A549 (cell line): ENCODE results near the gene FGF14. TPM values are rescaled to one million over a fixed set of nuclear protein-coding genes. Genes with fewer than 3 reads are reported as not detected.

Experiments
- ATAC-seq, 2 experiments: fragments of 200-7000 bp in 1 of 2; fragments of >200 bp in 1 of 2; cut with Nextera tagmentation in 1 of 2; cut with Tn5 transposase in 1 of 2; 3 replicates each; pipeline versions ENCODE4 v1.8.0 to v1.9.1; 2018 to 2020; ENCODE audit warnings: mild to moderate bottlenecking in 1 of 2, moderate library complexity in 1 of 2
- CTCF ChIA-PET: fragments of 300-600 bp; sonication (Branson Sonifier 250); formaldehyde crosslinking; extraction: SDS; loops from one replicate; lab custom pipeline; 2021; ENCODE audit warnings: antibody characterized with exemption, inconsistent platforms; lab: Yijun Ruan, JAX
- POLR2A ChIA-PET: fragments of 350-600 bp; formaldehyde crosslinking; extraction: SDS; loops from one replicate; lab custom pipeline; 2021; ENCODE audit warnings: antibody characterized with exemption, inconsistent platforms; lab: Yijun Ruan, JAX
- DNase-seq, 2 experiments: peaks; one replicate each; pipeline versions ENCODE4 v3.0.0 to v3.0.0-alpha.2; 2011 to 2016; ENCODE audit warnings: low read depth in 1 of 2, low spot score in 1 of 2
- FAIRE-seq: peaks from 2 replicates; lab custom pipeline; 2011; peaks lifted over from hg19 to GRCh38; lab: Jason Lieb, UNC
- H3K27ac ChIP-seq, 2 experiments: fragments of >200 bp; sonication (Bioruptor Twin); formaldehyde crosslinking; 3 replicates each; pipeline ENCODE4 v1.5.1; 2016 to 2017
- H3K4me1 ChIP-seq: fragments of >200 bp; sonication (Bioruptor Twin); formaldehyde crosslinking; 3 replicates; pipeline ENCODE4 v1.6.1; 2016
- H3K4me2 ChIP-seq: fragments of >200 bp; sonication (Bioruptor Twin); formaldehyde crosslinking; 3 replicates; pipeline ENCODE4 v1.6.1; 2016
- H3K4me3 ChIP-seq: fragments of >200 bp; sonication (Bioruptor Twin); formaldehyde crosslinking; 3 replicates; pipeline ENCODE4 v1.5.1; 2016
- H3K9me3 ChIP-seq: fragments of >200 bp; sonication (Bioruptor Twin); formaldehyde crosslinking; 3 replicates; pipeline ENCODE4 v1.6.1; 2016
- BCL3 ChIP-seq: fragments of >200 bp; sonication (Bioruptor Twin); formaldehyde crosslinking; IDR thresholded peaks from 3 replicates; pipeline ENCODE4 v1.6.1; 2016
- CBX8 ChIP-seq: fragments of 200-600 bp; sonication (generic); IDR thresholded peaks from 2 replicates; pipeline ENCODE4 v1.6.1; 2016
- GATA3 ChIP-seq: IDR thresholded peaks from 2 replicates; pipeline ENCODE4 v1.6.1; 2012; ENCODE audit warnings: borderline replicate concordance
- HDAC2 ChIP-seq: fragments of 200-600 bp; sonication (generic); IDR thresholded peaks from 2 replicates; pipeline ENCODE4 v1.6.1; 2016
- HOXB5 ChIP-seq: fragments of 250-450 bp; sonication (Bioruptor Pico); IDR thresholded peaks from 2 replicates; pipeline ENCODE4 v1.5.0; 2020; ENCODE audit warnings: mild to moderate bottlenecking, moderate library complexity
- JUNB ChIP-seq: fragments of >200 bp; sonication (Bioruptor Twin); formaldehyde crosslinking; IDR thresholded peaks from 2 replicates; pipeline ENCODE4 v1.6.1; 2016
- KDM1A ChIP-seq: fragments of 200-600 bp; sonication (generic); IDR thresholded peaks from 2 replicates; pipeline ENCODE4 v1.6.1; 2016; ENCODE audit warnings: low read depth, mild to moderate bottlenecking
- KDM5A ChIP-seq: fragments of 200-600 bp; sonication (generic); IDR thresholded peaks from 2 replicates; pipeline ENCODE4 v1.6.1; 2016; ENCODE audit warnings: antibody characterized with exemption, mild to moderate bottlenecking
- MAFK ChIP-seq: fragments of 450-650 bp; IDR thresholded peaks from 2 replicates; pipeline ENCODE4 v1.6.1; 2014; ENCODE audit not compliant: partially characterized antibody
- MYC ChIP-seq: IDR thresholded peaks from 2 replicates; pipeline ENCODE4 v1.6.1; 2012; ENCODE audit warnings: mild to moderate bottlenecking, inconsistent platforms, low read length, improper control_type of control experiment, borderline replicate concordance
- NPAS2 ChIP-seq: fragments of 250-450 bp; sonication (Bioruptor Pico); IDR thresholded peaks from 2 replicates; pipeline ENCODE4 v1.8.0; 2022; ENCODE audit warnings: mild to moderate bottlenecking, moderate library complexity, borderline replicate concordance
- NR3C1 ChIP-seq: fragments of >200 bp; sonication (Bioruptor Twin); formaldehyde crosslinking; IDR thresholded peaks from 3 replicates; pipeline ENCODE4 v1.6.1; 2017
- REST ChIP-seq: fragments of 200-600 bp; sonication (generic); IDR thresholded peaks from 2 replicates; pipeline ENCODE4 v1.6.1; 2016; ENCODE audit warnings: antibody characterized with exemption, mild to moderate bottlenecking, moderate library complexity
- SMC3 ChIP-seq: fragments of >200 bp; sonication (Bioruptor Twin); formaldehyde crosslinking; IDR thresholded peaks from 3 replicates; pipeline ENCODE4 v1.6.1; 2018; ENCODE audit warnings: inconsistent platforms
- SREBF2 ChIP-seq: fragments of 450-650 bp; IDR thresholded peaks from 2 replicates; pipeline ENCODE4 v1.6.1; 2014; ENCODE audit warnings: mild to moderate bottlenecking, moderate library complexity
- TFCP2L1 ChIP-seq: fragments of 250-450 bp; sonication (Bioruptor Pico); IDR thresholded peaks from 2 replicates; pipeline ENCODE4 v1.5.0; 2021; ENCODE audit warnings: mild to moderate bottlenecking
- USF2 ChIP-seq: fragments of 450-650 bp; IDR thresholded peaks from 2 replicates; pipeline ENCODE4 v1.6.1; 2014; ENCODE audit warnings: antibody characterized with exemption
- ZNF302 ChIP-seq: fragments of 250-450 bp; sonication (Bioruptor Pico); IDR thresholded peaks from 2 replicates; pipeline ENCODE4 v1.9.0; 2021; ENCODE audit warnings: inconsistent platforms, mild to moderate bottlenecking, moderate library complexity
- ZSCAN20 ChIP-seq: fragments of 250-450 bp; sonication (Bioruptor Pico); IDR thresholded peaks from 2 replicates; pipeline ENCODE4 v1.8.0; 2022; ENCODE audit warnings: mild to moderate bottlenecking, moderate library complexity
- WGBS: methylation state at CpG from one replicate; pipeline ENCODE4 v1.1.6; 2017; ENCODE audit errors: missing lambda C conversion rate; 5-methylcytosine and 5-hydroxymethylcytosine counted together
- polyA plus RNA-seq, 4 experiments: library from polyadenylated mRNA; depleted of rRNA in 3 of 4; stranded (reverse); fragments of >200 nt; fragmentation: RNase III in 1 of 4; extraction: RNeasy Plus Mini Kit Qiagen cat#74134 plus additional on column Dnase treatment in 1 of 4; gene quantifications; 2 replicates in 3 of 4; 3 replicates in 1 of 4; pipeline ENCODE4 v1.2.3, GENCODE V29; 2011 to 2017

FGF14 gene
- polyA plus RNA-seq, 2 of the 4 experiments (the other 2 are of a cell fraction): not detected

DNA sequence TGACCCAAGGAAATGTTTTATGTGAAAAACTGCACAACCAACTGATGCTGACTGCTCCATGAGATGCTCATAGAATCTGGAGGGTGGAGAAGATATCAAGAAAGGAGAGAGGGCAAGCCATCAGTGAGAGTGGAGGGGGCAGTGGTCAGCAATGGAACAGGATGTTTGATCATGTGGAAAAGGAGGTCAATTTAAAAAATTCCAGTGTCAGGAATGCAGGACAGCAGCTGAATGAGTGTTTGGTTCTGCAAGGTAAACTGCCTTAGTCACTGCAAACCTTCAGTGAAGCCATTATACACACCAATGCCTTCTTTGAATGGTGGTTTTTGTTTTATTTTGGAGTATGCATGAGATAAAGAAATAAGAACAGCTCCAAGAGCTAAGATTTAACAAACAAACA is 121.5 kb downstream of the FGF14 start:
- POLR2A ChIA-PET: no interaction called here
- no peak for ATAC-seq
- no peak overlapping the region for H3K4me2 ChIP-seq
- CTCF ChIA-PET: no interaction called here
- H3K4me3 ChIP-seq: no peak overlapping the region
- H3K9me3 ChIP-seq: no peaks in the 10 kb centered on the region
- no peak overlapping the region for H3K27ac ChIP-seq
- FAIRE-seq: no peak
- no peak for DNase-seq
- TF ChIP-seq ZNF302 (CRISPR knock-in tag): no peak
- TF ChIP-seq HOXB5 (CRISPR knock-in tag): no peak
- no peak for TF ChIP-seq BCL3
- TF ChIP-seq HDAC2: no peak
- TF ChIP-seq TFCP2L1: no peak
- TF ChIP-seq REST: no peak
- H3K4me1 ChIP-seq: no peaks in the 10 kb centered on the region

DNA sequence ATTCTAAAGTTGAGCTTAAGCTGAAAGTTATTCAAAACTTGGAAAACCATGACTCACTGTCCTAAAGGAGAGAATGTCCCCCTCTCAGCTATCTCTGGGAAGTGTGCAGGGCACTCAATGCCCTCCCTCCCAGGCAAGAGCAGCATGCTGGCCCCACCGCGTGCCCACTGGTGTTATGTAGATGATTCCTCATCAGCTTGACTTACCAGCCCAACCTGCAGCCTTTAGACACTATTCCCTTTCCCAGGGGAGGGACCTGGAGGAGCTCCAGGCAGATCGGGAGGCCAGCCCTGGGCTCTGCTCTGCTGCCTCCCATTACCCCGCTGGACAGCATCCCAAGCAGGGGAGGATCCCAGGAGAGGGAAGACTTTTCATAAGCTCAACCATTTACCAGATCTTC is 124.6 kb downstream of the FGF14 start:
- H3K27ac ChIP-seq: no peak overlapping the region
- DNase-seq (no peak), ATAC-seq (no peak), FAIRE-seq (no peak)
- H3K4me1 ChIP-seq: no peaks in the 10 kb centered on the region
- ChIA-PET CTCF (no interaction called here), POLR2A (no interaction called here)
- WGBS: 8% methylated on average over 3 of the region's 4 CpGs
- H3K4me3 ChIP-seq: no peak overlapping the region
- H3K4me2 ChIP-seq: no peak overlapping the region
- no peaks in the 10 kb centered on the region for H3K9me3 ChIP-seq
- no peak for TF ChIP-seq SREBF2
- TF ChIP-seq KDM5A: no peak
- no peak for TF ChIP-seq JUNB
- no peak for TF ChIP-seq NPAS2 (CRISPR knock-in tag)
- no peak for TF ChIP-seq CBX8
- TF ChIP-seq USF2: no peak

- no peak for ATAC-seq
- DNase-seq: no peak
- no peak for TF ChIP-seq NR3C1
- no peak overlapping the region for H3K4me3 ChIP-seq
- no peaks in the 10 kb centered on the region for H3K4me1 ChIP-seq
- no peak overlapping the region for H3K4me2 ChIP-seq
- no peak overlapping the region for H3K27ac ChIP-seq
- H3K9me3 ChIP-seq: no peaks in the 10 kb centered on the region
- WGBS: 16% methylated on average over 1 of the region's 1 CpG
- ChIA-PET POLR2A (no interaction called here), CTCF (no interaction called here)
- no peak for FAIRE-seq
Measured at GRCh38 chr13:102276404-102276803, 125.4 kb downstream of the FGF14 start.

- no peak overlapping the region for H3K4me3 ChIP-seq
- H3K9me3 ChIP-seq: no peaks in the 10 kb centered on the region
- POLR2A ChIA-PET: no interaction called here
- ATAC-seq: no peak
- no peak for TF ChIP-seq MYC
- TF ChIP-seq ZSCAN20 (CRISPR knock-in tag): no peak
- no peak for TF ChIP-seq KDM1A
- no peak for TF ChIP-seq SMC3
- no peak for TF ChIP-seq GATA3
- no peak for TF ChIP-seq MAFK
- WGBS: 0% methylated on average over 3 of the region's 3 CpGs
- no peaks in the 10 kb centered on the region for H3K4me1 ChIP-seq
- DNase-seq: no peak
- CTCF ChIA-PET: no interaction called here
- no peak for FAIRE-seq
- H3K27ac ChIP-seq: no peak overlapping the region
- no peak overlapping the region for H3K4me2 ChIP-seq
Measured at GRCh38 chr13:102275969-102276368, 125.9 kb downstream of the FGF14 start.
